Measurements from ENCODE around the gene TMEM170A.

DNA sequence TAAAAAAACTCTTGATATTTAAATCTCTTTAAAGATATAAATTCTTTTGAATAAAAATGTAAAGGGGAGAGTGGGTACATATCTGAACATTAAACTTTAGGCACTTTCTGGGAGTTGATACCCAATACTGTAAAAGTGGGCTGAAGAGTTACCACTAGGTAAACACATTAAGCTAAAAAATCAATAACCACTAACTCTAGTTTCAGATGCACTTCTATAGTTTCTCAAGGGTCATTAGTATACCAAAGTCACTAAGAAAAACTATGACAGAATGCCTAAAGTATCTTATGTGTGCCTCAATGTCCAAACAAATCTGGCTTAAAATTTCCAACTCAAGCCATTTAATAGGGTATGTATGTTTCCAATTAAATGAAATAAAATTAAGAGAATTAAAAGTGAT lies 18.1 kb downstream of the TMEM170A start:
- no peak for TF ChIP-seq POLR2AphosphoS5 (IDR thresholded peaks at IDR 0.05; ENCODE audit: low read depth)
- TF ChIP-seq, protein P1, sequence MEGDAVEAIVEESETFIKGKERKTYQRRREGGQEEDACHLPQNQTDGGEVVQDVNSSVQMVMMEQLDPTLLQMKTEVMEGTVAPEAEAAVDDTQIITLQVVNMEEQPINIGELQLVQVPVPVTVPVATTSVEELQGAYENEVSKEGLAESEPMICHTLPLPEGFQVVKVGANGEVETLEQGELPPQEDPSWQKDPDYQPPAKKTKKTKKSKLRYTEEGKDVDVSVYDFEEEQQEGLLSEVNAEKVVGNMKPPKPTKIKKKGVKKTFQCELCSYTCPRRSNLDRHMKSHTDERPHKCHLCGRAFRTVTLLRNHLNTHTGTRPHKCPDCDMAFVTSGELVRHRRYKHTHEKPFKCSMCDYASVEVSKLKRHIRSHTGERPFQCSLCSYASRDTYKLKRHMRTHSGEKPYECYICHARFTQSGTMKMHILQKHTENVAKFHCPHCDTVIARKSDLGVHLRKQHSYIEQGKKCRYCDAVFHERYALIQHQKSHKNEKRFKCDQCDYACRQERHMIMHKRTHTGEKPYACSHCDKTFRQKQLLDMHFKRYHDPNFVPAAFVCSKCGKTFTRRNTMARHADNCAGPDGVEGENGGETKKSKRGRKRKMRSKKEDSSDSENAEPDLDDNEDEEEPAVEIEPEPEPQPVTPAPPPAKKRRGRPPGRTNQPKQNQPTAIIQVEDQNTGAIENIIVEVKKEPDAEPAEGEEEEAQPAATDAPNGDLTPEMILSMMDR (conservative IDR thresholded peaks at IDR 0.05; ENCODE audit: low read depth in 2 of 2), result no peak
- TF ChIP-seq NANOG (IDR thresholded peaks at IDR 0.05; ENCODE audit: borderline replicate concordance), result no peak
- TF ChIP-seq EZH2phosphoT487 (IDR thresholded peaks at IDR 0.05; ENCODE audit: unreplicated experiment), result no peak
- no peak for TF ChIP-seq EZH2 (IDR thresholded peaks at IDR 0.05; ENCODE audit: low read depth, unreplicated experiment)
- TF ChIP-seq, protein P2, sequence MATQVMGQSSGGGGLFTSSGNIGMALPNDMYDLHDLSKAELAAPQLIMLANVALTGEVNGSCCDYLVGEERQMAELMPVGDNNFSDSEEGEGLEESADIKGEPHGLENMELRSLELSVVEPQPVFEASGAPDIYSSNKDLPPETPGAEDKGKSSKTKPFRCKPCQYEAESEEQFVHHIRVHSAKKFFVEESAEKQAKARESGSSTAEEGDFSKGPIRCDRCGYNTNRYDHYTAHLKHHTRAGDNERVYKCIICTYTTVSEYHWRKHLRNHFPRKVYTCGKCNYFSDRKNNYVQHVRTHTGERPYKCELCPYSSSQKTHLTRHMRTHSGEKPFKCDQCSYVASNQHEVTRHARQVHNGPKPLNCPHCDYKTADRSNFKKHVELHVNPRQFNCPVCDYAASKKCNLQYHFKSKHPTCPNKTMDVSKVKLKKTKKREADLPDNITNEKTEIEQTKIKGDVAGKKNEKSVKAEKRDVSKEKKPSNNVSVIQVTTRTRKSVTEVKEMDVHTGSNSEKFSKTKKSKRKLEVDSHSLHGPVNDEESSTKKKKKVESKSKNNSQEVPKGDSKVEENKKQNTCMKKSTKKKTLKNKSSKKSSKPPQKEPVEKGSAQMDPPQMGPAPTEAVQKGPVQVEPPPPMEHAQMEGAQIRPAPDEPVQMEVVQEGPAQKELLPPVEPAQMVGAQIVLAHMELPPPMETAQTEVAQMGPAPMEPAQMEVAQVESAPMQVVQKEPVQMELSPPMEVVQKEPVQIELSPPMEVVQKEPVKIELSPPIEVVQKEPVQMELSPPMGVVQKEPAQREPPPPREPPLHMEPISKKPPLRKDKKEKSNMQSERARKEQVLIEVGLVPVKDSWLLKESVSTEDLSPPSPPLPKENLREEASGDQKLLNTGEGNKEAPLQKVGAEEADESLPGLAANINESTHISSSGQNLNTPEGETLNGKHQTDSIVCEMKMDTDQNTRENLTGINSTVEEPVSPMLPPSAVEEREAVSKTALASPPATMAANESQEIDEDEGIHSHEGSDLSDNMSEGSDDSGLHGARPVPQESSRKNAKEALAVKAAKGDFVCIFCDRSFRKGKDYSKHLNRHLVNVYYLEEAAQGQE (IDR thresholded peaks at IDR 0.05; ENCODE audit: unreplicated experiment), result no peak
- TF ChIP-seq JUNB (IDR thresholded peaks at IDR 0.05; ENCODE audit: unreplicated experiment), result no peak
- no peak for TF ChIP-seq CREB1 (CRISPR knock-in tag; IDR thresholded peaks at IDR 0.05; ENCODE audit: low read depth)

All from GM23338 (cell line).